HG03460 (cell line): ENCODE data around the gene PRMT1.

ENCODE experiments used
- ATAC-seq: cut with Tn5 transposase; IDR thresholded peaks from one replicate; pipeline ENCODE4 v1.9.1; 2021; ENCODE audit not compliant: unreplicated experiment

Gene PRMT1

GRCh38 chr19:49687566-49688316 is 10.7 kb downstream of the PRMT1 start:
- ATAC-seq, result no peak

- ATAC-seq, result no peak
These were observed 11.6 kb downstream of the PRMT1 start for GRCh38 chr19:49688531-49689132.

- no peak for ATAC-seq
These were observed 12.3 kb downstream of the PRMT1 start, which contains the start of gene ADM5 for GRCh38 chr19:49689133-49690078. ADM5 (plus strand) TSS chr19:49689594; CDS start chr19:49689838, 244 bp downstream.

GRCh38 chr19:49690079-49690655 is 13.1 kb downstream of the PRMT1 start:
- no peak for ATAC-seq

GRCh38 chr19:49690656-49691242 is 13.7 kb downstream of the PRMT1 start, which contains the start of gene CPT1C:
CPT1C (plus strand) TSS chr19:49691116; CDS start chr19:49692253, 1,137 bp downstream.
- ATAC-seq, result no peak

- no peak for ATAC-seq
These were observed 14.4 kb downstream of the PRMT1 start for GRCh38 chr19:49691243-49692146.

GRCh38 chr19:49692147-49692506 is 15.1 kb downstream of the PRMT1 start:
- no peak for ATAC-seq

GRCh38 chr19:49696115-49696514 is 19.0 kb downstream of the PRMT1 start:
- no peak for ATAC-seq

GRCh38 chr19:49696865-49697264 is 19.8 kb downstream of the PRMT1 start:
- no peak for ATAC-seq

GRCh38 chr19:49699364-49699763 is 22.3 kb downstream of the PRMT1 start:
- no peak for ATAC-seq

GRCh38 chr19:49700563-49700962 is 23.5 kb downstream of the PRMT1 start:
- no peak for ATAC-seq

GRCh38 chr19:49701271-49701786 is 24.3 kb downstream of the PRMT1 start:
- no peak for ATAC-seq

- ATAC-seq, result no peak
These were observed 28.0 kb downstream of the PRMT1 start for GRCh38 chr19:49704888-49705642.

- ATAC-seq, result no peak
These were observed 28.8 kb downstream of the PRMT1 start for GRCh38 chr19:49705919-49706318.

GRCh38 chr19:49710372-49710951 is 33.4 kb downstream of the PRMT1 start:
- no peak for ATAC-seq

- ATAC-seq, result no peak
These were observed 35.4 kb downstream of the PRMT1 start for GRCh38 chr19:49712397-49712859.

GRCh38 chr19:49713236-49713845 is 36.3 kb downstream of the PRMT1 start:
- ATAC-seq, result no peak

- ATAC-seq, result no peak
These were observed 39.1 kb downstream of the PRMT1 start for GRCh38 chr19:49716154-49716553.
